Measurements from ENCODE around the gene NOL7.

The NOL7 gene

GRCh38 chr6:13661647-13662046 is 46.5 kb downstream of the NOL7 start:
- Histone ChIP-seq H3K9ac (no peak overlapping the region), H3K4me2 (ENCODE audit: low read length) (no peak overlapping the region), H3K27ac (no peak overlapping the region), H3K4me3 (ENCODE audit: low read depth, low read length) (no peak overlapping the region), H2AFZ (no peak overlapping the region), H3K79me2 (peaks cover 17% of the 10 kb centered on the region), H3K36me3 (ENCODE audit: control insufficient read depth, insufficient read depth, low read length) (no peaks in the 10 kb centered on the region), H3K27me3 (ENCODE audit: control insufficient read depth, insufficient read depth, low read length) (no peaks in the 10 kb centered on the region), H3K4me1 (no peaks in the 10 kb centered on the region), H3K9me3 (ENCODE audit: control insufficient read depth, low read length) (no peaks in the 10 kb centered on the region)
- TF ChIP-seq CTCF (IDR thresholded peaks at IDR 0.05): no peak

- H3K36me3 ChIP-seq (ENCODE audit: control insufficient read depth, insufficient read depth, low read length): no peaks in the 10 kb centered on the region
- H3K9ac ChIP-seq: no peak overlapping the region
- no peak overlapping the region for H3K27ac ChIP-seq
- no peak overlapping the region for H3K4me2 ChIP-seq (ENCODE audit: low read length)
- peaks cover 20% of the 10 kb centered on the region for H3K79me2 ChIP-seq
- no peak overlapping the region for H3K4me3 ChIP-seq (ENCODE audit: low read depth, low read length)
- no peaks in the 10 kb centered on the region for H3K9me3 ChIP-seq (ENCODE audit: control insufficient read depth, low read length)
- H3K4me1 ChIP-seq: no peaks in the 10 kb centered on the region
- no peak for TF ChIP-seq CTCF (IDR thresholded peaks at IDR 0.05)
- no peaks in the 10 kb centered on the region for H3K27me3 ChIP-seq (ENCODE audit: control insufficient read depth, insufficient read depth, low read length)
- no peak overlapping the region for H2AFZ ChIP-seq
These were observed 47.7 kb downstream of the NOL7 start for GRCh38 chr6:13662651-13663334.

- no peaks in the 10 kb centered on the region for H3K36me3 ChIP-seq (ENCODE audit: control insufficient read depth, insufficient read depth, low read length)
- H3K4me3 ChIP-seq (ENCODE audit: low read depth, low read length): no peak overlapping the region
- no peaks in the 10 kb centered on the region for H3K4me1 ChIP-seq
- H3K27ac ChIP-seq: no peak overlapping the region
- H3K9ac ChIP-seq: no peak overlapping the region
- H3K4me2 ChIP-seq (ENCODE audit: low read length): no peak overlapping the region
- no peaks in the 10 kb centered on the region for H3K27me3 ChIP-seq (ENCODE audit: control insufficient read depth, insufficient read depth, low read length)
- peaks cover 26% of the 10 kb centered on the region for H3K79me2 ChIP-seq
- TF ChIP-seq CTCF (IDR thresholded peaks at IDR 0.05): no peak
- no peaks in the 10 kb centered on the region for H3K9me3 ChIP-seq (ENCODE audit: control insufficient read depth, low read length)
- no peak overlapping the region for H2AFZ ChIP-seq
These were observed 48.9 kb downstream of the NOL7 start for GRCh38 chr6:13663986-13664385.

- Histone ChIP-seq H3K79me2 (peaks cover 33% of the 10 kb centered on the region), H3K9me3 (ENCODE audit: control insufficient read depth, low read length) (no peaks in the 10 kb centered on the region), H3K4me1 (no peaks in the 10 kb centered on the region), H3K27ac (no peak overlapping the region), H3K4me3 (ENCODE audit: low read depth, low read length) (no peak overlapping the region), H3K27me3 (ENCODE audit: control insufficient read depth, insufficient read depth, low read length) (no peaks in the 10 kb centered on the region), H3K4me2 (ENCODE audit: low read length) (no peak overlapping the region), H3K9ac (no peak overlapping the region), H3K36me3 (ENCODE audit: control insufficient read depth, insufficient read depth, low read length) (no peaks in the 10 kb centered on the region), H2AFZ (no peak overlapping the region)
- TF ChIP-seq CTCF (IDR thresholded peaks at IDR 0.05): no peak
These were observed 49.7 kb downstream of the NOL7 start for GRCh38 chr6:13664703-13665352.

Measured in parathyroid adenoma (tissue), 2 donors.